Tibial nerve (tissue), 4 donors: Measurements from ENCODE around the gene CDH13.

Experiments used
- CTCF ChIP-seq, 5 experiments: fragments of 200-600 bp in 3 of 5; fragments of 450-650 bp in 2 of 5; sonication (generic) in 3 of 5; IDR thresholded peaks; one replicate each; pipeline ENCODE4 v1.5.1; 2016 to 2019; ENCODE audit warnings: antibody characterized with exemption in 5 of 5, mild to moderate bottlenecking in 3 of 5, moderate library complexity in 2 of 5
- EP300 ChIP-seq, 2 donors: sonication (generic); formaldehyde crosslinking; IDR thresholded peaks; one replicate each; pipeline ENCODE4 v1.6.1; 2017; ENCODE audit warnings: antibody characterized with exemption in 2 of 2, mild to moderate bottlenecking in 1 of 2
- POLR2A ChIP-seq, 2 donors: fragments of 450-650 bp; IDR thresholded peaks; one replicate each; pipeline ENCODE4 v1.6.1; 2017; ENCODE audit warnings: antibody characterized with exemption in 2 of 2, mild to moderate bottlenecking in 2 of 2, moderate library complexity in 2 of 2

GRCh38 chr16:82655072-82655714 lies 28.4 kb downstream of the CDH13 start:
- TF ChIP-seq CTCF (IDR thresholded peaks at IDR 0.05) (no peak), POLR2A (IDR thresholded peaks at IDR 0.05) (no peak), EP300 (IDR thresholded peaks at IDR 0.05) (no peak)
